COLO668 (cell line): ENCODE data around the gene CCT8.

ENCODE experiments used
- DNase-seq: peaks from one replicate; lab custom pipeline; 2025; ENCODE audit not compliant: unreplicated experiment; lab: John Stamatoyannopoulos, UW

CCT8 gene

GRCh38 chr21:29078869-29079767, 5.7 kb upstream of the CCT8 start:
- DNase-seq, result no peak

- DNase-seq, result peak; percentile 30
These were observed 4.2 kb upstream of the CCT8 start for GRCh38 chr21:29077651-29078090.

GRCh38 chr21:29076731-29077640, 3.5 kb upstream of the CCT8 start:
- peak; percentile 48 for DNase-seq

GRCh38 chr21:29075706-29076466, 2.4 kb upstream of the CCT8 start:
- DNase-seq, result no peak

GRCh38 chr21:29074783-29075182, 1.3 kb upstream of the CCT8 start:
- DNase-seq, result no peak

GRCh38 chr21:29074007-29074376, 544 bp upstream of the CCT8 start:
- no peak for DNase-seq

- DNase-seq, result no peak
These were observed 601 bp downstream of the CCT8 start for GRCh38 chr21:29072873-29073221.

- no peak for DNase-seq
These were observed 8.5 kb downstream of the CCT8 start for GRCh38 chr21:29064850-29065481.

GRCh38 chr21:29056538-29057050, 16.9 kb downstream of the CCT8 start:
- no peak for DNase-seq

- DNase-seq, result no peak
These were observed 17.4 kb downstream of the CCT8 start for GRCh38 chr21:29056005-29056404.

GRCh38 chr21:29055080-29055479, 18.4 kb downstream of the CCT8 start:
- no peak for DNase-seq

GRCh38 chr21:29053656-29054055, 19.8 kb downstream of the CCT8 start:
- DNase-seq, result no peak

GRCh38 chr21:29053011-29053553, 20.4 kb downstream of the CCT8 start:
- no peak for DNase-seq

GRCh38 chr21:29052224-29052623, 21.2 kb downstream of the CCT8 start:
- no peak for DNase-seq

GRCh38 chr21:29034678-29035077, 38.8 kb downstream of the CCT8 start:
- no peak for DNase-seq

GRCh38 chr21:29033871-29034270, 39.6 kb downstream of the CCT8 start:
- DNase-seq, result no peak

GRCh38 chr21:29033301-29033700, 40.1 kb downstream of the CCT8 start:
- no peak for DNase-seq

- no peak for DNase-seq
These were observed 42.5 kb downstream of the CCT8 start for GRCh38 chr21:29030909-29031308.

- DNase-seq, result no peak
These were observed 43.9 kb downstream of the CCT8 start for GRCh38 chr21:29029524-29029923.

GRCh38 chr21:29025328-29025713, 48.1 kb downstream of the CCT8 start:
- no peak for DNase-seq
